GM10248 (cell line): Measurements from ENCODE around the gene LRRC58.
"Not testable (repeated sequence)": the region's sequence is repeated elsewhere in the genome, so short reads cannot be mapped to it uniquely, and the experiment has no call there.

Experiments used
- CTCF ChIA-PET: fragments of 300-600 bp; sonication (Branson Sonifier 250); formaldehyde crosslinking; extraction: SDS; loops from one replicate; lab custom pipeline; 2021; ENCODE audit warnings: antibody characterized with exemption; lab: Yijun Ruan, JAX
- POLR2A ChIA-PET: fragments of 350-650 bp; sonication (Branson Sonifier 250); formaldehyde crosslinking; extraction: SDS; loops from one replicate; lab custom pipeline; 2020; ENCODE audit warnings: antibody characterized with exemption; lab: Yijun Ruan, JAX
- DNase-seq: peaks from one replicate; pipeline ENCODE4 v3.0.0; 2012; ENCODE audit errors: extremely low spot score
- CTCF ChIP-seq: IDR thresholded peaks from 2 replicates; pipeline ENCODE4 v1.5.1; 2012; ENCODE audit warnings: mild to moderate bottlenecking, low read depth; ENCODE audit errors: extremely low read depth, missing control alignments, control extremely low read depth

The LRRC58 gene

GRCh38 chr3:120331076-120331475 lies 18.1 kb downstream of the LRRC58 start:
- POLR2A ChIA-PET, result no interaction called here
- TF ChIP-seq CTCF, result no peak
- DNase-seq, result no peak
- CTCF ChIA-PET, result interaction anchor here (0.9 to 2.0 kb wide), 4 partner anchors 14 to 87 kb away, joined by 3 to 8 read pairs (median 4); partner anchors contain the start of gene LRRC58

- POLR2A ChIA-PET, result no interaction called here
- CTCF ChIA-PET, result interaction anchor here (0.9 kb wide), 1 partner anchor 9 kb away, joined by 3 read pairs; no protein-coding TSS in a partner anchor
- DNase-seq, result no peak
- TF ChIP-seq CTCF, result no peak
These were observed 22.4 kb downstream of the LRRC58 start for GRCh38 chr3:120326784-120327183.

GRCh38 chr3:120324190-120324589 lies 25.0 kb downstream of the LRRC58 start:
- no peak for DNase-seq
- TF ChIP-seq CTCF, result no peak
- CTCF ChIA-PET, result no interaction called here
- POLR2A ChIA-PET, result no interaction called here

- DNase-seq, POLR2A ChIA-PET, CTCF ChIA-PET: not testable (repeated sequence)
These were observed 25.4 kb downstream of the LRRC58 start for GRCh38 chr3:120323761-120324160.

DNA sequence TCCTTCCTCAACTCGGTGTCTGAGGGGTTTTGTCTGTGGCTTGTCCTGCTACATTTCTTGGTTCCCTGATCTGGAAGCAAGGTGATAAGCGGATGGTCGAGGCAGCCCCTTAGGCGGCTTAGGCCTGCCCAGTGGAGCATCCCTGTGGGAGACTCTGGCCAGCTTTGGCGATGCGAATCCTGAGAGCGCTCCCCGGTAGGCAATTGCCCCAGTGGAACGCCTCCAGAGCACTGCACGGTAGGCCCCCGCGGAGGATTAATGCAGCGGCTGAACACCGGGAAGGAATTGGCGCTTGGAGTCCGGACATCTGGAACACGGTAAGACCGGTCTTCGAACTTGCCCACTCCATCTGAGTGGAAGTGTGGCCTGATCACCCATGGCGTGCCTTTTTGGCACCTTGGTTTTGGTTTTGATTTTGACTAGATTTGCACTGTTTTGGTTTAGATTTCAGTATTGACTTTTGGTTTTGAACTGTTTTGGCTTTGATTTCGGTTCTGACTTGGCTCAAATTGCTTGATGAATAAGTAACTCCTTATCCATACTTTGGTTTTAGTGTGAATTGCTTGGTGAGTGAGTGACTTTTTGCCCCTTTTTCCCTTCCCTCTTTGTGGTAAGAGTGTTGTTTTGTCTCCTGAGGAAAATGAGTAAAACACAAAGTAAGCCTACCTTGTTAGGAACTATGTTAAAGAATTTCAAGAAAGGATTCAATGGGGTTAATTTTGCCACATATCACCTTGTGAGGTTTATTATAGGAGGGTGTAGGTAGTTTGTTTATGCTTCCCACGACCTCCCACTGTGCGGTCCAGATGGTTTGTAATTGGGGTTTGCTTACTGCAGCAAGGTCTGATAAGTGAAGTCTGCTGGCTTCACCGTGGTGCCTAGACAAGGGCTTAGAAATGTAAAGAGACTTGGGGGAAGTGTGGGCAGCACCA lies 37.0 kb downstream of the LRRC58 start:
- ChIA-PET POLR2A (no interaction called here), CTCF (no interaction called here)
- TF ChIP-seq CTCF, result no peak
- no peak for DNase-seq

- ChIA-PET POLR2A (no interaction called here), CTCF (interaction anchor here (1.7 kb wide), 1 partner anchor 10 kb away, joined by 3 read pairs; no protein-coding TSS in a partner anchor)
- DNase-seq, result no peak
- TF ChIP-seq CTCF, result no peak
These were observed 42.4 kb downstream of the LRRC58 start for GRCh38 chr3:120306519-120307455.
